Activated CD8-positive, alpha-beta T cell treated with anti-CD3 and anti-CD28 coated beads for 36 hours (primary cell): ENCODE measurements around the gene DNAJB9. TPM values are rescaled to one million over a fixed set of nuclear protein-coding genes. Genes with fewer than 3 reads are reported as not detected.
A peak's percentile ranks its signal among the peaks of the same experiment; 100 is the strongest.

Source experiments
- ATAC-seq: fragments of 200-7000 bp; cut with Tn5 transposase; one replicate; pipeline ENCODE4 v1.10.0; 2021; ENCODE audit warnings: mild to moderate bottlenecking, moderate library complexity
- CTCF ChIA-PET: fragments of 350-600 bp; sonication (Branson Sonifier 250); formaldehyde crosslinking; loops from one replicate; lab custom pipeline; 2021; ENCODE audit warnings: antibody characterized with exemption; lab: Charles Lee
- POLR2A ChIA-PET: fragments of 350-600 bp; sonication (Branson Sonifier 250); formaldehyde crosslinking; loops from one replicate; lab custom pipeline; 2021; ENCODE audit warnings: antibody characterized with exemption; lab: Charles Lee
- DNase-seq: peaks from one replicate; pipeline ENCODE4 v3.0.0-alpha.2; 2020
- H3K27ac Mint-ChIP-seq: one replicate; pipeline ENCODE4 v1.8.0; 2021; ENCODE audit warnings: mild to moderate bottlenecking, mixed read lengths
- H3K27me3 Mint-ChIP-seq: one replicate; pipeline ENCODE4 v1.8.0; 2021; ENCODE audit warnings: mixed read lengths
- H3K36me3 Mint-ChIP-seq: one replicate; pipeline ENCODE4 v1.8.0; 2021; ENCODE audit warnings: low read depth, mixed read lengths
- H3K4me1 Mint-ChIP-seq: one replicate; pipeline ENCODE4 v1.8.0; 2021; ENCODE audit warnings: low read depth, mixed read lengths
- H3K4me3 Mint-ChIP-seq: one replicate; pipeline ENCODE4 v1.8.0; 2021; ENCODE audit warnings: mild to moderate bottlenecking, moderate library complexity, mixed read lengths
- H3K9me3 Mint-ChIP-seq: one replicate; pipeline ENCODE4 v1.8.0; 2021; ENCODE audit warnings: mixed read lengths
- CTCF ChIP-seq: fragments of 200-600 bp; IDR thresholded peaks from one replicate; pipeline ENCODE4 v1.8.0; 2022; ENCODE audit warnings: antibody characterized with exemption, mild to moderate bottlenecking
- intact Hi-C: fragments of 100-400 bp; cut with micrococcal nuclease; formaldehyde crosslinking; loops from one replicate; pipeline ENCODE4 v1.10.0; 2022
- total RNA-seq, 2 experiments: library from RNA; stranded (reverse); gene quantifications; one replicate each; pipeline ENCODE4 v1.2.3, GENCODE V29; 2021

The DNAJB9 gene
- total RNA-seq, 2 experiments from 2014 or later: 6.5 to 11.6 TPM

DNA sequence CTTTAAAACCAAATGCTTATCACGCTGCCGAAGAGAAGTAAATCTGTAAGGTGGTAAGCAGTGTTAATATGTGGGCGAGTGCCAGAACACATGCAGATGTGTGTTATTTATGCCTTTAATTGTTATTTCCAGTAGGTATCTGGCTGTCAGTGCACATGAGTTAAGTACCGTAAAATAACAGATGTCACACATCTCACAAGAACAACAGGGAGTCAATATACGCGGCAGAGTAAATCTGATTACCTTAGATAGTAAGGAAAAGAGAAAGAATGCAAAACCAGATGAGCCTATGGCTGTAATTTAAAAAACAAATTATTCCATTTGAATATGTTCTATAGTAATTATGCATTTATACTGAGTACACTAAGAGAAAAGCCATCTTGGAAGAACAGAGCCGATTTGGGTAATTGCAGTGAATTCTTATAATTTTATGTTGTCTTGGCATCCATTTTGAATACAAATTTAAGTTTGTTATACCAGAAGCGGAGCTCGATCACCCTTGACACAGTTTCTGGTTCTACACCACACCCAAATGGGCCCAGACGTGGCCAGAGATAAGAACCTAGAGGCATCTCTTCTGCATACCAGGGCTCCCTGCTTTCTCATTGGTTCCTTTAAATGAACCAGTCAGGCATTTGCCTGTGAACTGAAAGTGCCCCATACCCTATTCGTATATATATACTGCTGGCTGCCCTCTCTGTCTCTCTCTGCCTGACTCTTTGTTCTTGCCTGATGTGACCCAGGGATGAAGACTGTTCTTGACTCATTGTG, 34.8 kb downstream of the DNAJB9 start:
- ATAC-seq: no peak
- CTCF ChIA-PET: interaction anchor here (1.5 kb wide), 1 partner anchor 10 kb away, joined by 6 read pairs; no protein-coding TSS in a partner anchor

DNA sequence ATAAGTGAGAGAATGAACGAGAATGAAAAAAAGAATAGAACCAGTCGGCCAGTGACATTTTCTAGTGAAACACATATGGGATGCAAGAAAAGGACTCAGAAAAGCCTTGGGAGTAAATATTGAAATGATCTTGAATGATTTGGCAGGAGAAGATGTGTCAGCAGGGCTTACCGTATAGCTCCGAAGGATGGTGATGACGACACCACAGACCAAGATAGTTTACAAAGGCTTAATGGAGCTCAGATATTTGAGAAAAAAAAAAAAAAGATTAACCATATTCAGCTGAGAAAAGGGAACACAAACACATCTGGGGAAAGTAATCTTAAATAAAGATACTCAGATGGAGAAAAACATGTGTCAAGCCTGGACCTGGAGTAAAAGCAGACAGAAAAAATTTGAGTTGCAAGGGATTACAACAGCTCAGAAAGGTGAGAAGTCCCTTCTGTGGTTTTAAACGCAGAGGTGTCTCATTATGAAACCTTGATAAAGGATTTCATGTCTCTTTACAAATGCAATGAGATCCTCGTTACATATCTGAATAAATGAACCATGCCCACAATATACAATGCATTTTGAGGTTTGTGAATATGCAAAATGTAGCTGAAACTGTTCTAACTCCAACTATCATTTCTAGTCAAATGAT, 36.0 kb downstream of the DNAJB9 start:
- ChIA-PET CTCF (interaction anchor here (1.5 kb wide), 1 partner anchor 9 kb away, joined by 6 read pairs; no protein-coding TSS in a partner anchor), POLR2A (interaction anchor here (0.6 kb wide), 1 partner anchor 18 kb away, joined by 3 read pairs; no protein-coding TSS in a partner anchor)
- Mint-ChIP-seq H3K9me3 (no peaks in the 10 kb centered on the region), H3K27ac (peak overlapping the region; percentile 9), H3K27me3 (no peaks in the 10 kb centered on the region), H3K4me1 (peaks cover 8% of the 10 kb centered on the region), H3K4me3 (no peak overlapping the region), H3K36me3 (no peaks in the 10 kb centered on the region)
- TF ChIP-seq CTCF: no peak
- ATAC-seq: peak; percentile 80
- DNase-seq: no peak
- intact Hi-C loops: no loop called here

More for the DNA sequence above, 34.8 kb downstream of the DNAJB9 start:
- Mint-ChIP-seq H3K27ac (no peak overlapping the region), H3K4me1 (peaks cover 8% of the 10 kb centered on the region), H3K36me3 (no peaks in the 10 kb centered on the region), H3K4me3 (no peak overlapping the region), H3K27me3 (peaks cover 5% of the 10 kb centered on the region), H3K9me3 (no peaks in the 10 kb centered on the region)
- POLR2A ChIA-PET: no interaction called here
- intact Hi-C loops: no loop called here
- DNase-seq: no peak
- TF ChIP-seq CTCF: no peak

DNA sequence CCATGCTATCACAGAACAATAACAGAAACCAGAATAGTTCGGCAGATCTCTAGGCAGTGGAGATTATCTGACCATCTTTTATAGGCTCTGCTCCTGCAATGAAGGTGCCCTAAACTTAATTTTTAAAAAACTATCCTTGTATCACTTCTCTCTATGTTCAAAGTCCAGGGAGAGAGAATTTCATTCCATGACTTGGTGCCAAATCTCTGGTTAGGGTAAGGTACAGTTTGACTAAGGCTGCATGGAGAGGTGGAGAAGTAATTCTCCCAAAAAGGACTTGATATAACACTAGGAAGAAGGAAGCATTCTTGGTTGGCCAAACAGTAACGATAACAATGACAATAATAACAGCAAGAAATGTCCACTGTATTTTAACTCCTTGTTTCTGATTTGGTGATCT, 40.0 kb downstream of the DNAJB9 start:
- no peaks in the 10 kb centered on the region for H3K27me3 Mint-ChIP-seq

GRCh38 chr7:108611268-108611667, 41.6 kb downstream of the DNAJB9 start:
- intact Hi-C loops: no loop called here
- TF ChIP-seq CTCF: no peak
- H3K27me3 Mint-ChIP-seq: no peaks in the 10 kb centered on the region
- no peak overlapping the region for H3K4me3 Mint-ChIP-seq
- ChIA-PET CTCF (interaction anchor here (1.0 to 1.3 kb wide), 3 partner anchors 8 to 14 kb away, joined by 3 read pairs; no protein-coding TSS in a partner anchor), POLR2A (no interaction called here)
- DNase-seq (no peak), ATAC-seq (no peak)
- no peaks in the 10 kb centered on the region for H3K9me3 Mint-ChIP-seq
- H3K27ac Mint-ChIP-seq: no peak overlapping the region
- peaks cover under 1% of the 10 kb centered on the region for H3K4me1 Mint-ChIP-seq
- no peaks in the 10 kb centered on the region for H3K36me3 Mint-ChIP-seq

More for the DNA sequence above, 40.0 kb downstream of the DNAJB9 start:
- H3K9me3 Mint-ChIP-seq: no peaks in the 10 kb centered on the region
- no peak overlapping the region for H3K27ac Mint-ChIP-seq
- no peak overlapping the region for H3K4me3 Mint-ChIP-seq
- DNase-seq: no peak
- H3K36me3 Mint-ChIP-seq: no peaks in the 10 kb centered on the region
- ChIA-PET CTCF (interaction anchor here (0.8 to 1.1 kb wide), 2 partner anchors 12 to 265 kb away, joined by 3 read pairs; no protein-coding TSS in a partner anchor), POLR2A (no interaction called here)
- H3K4me1 Mint-ChIP-seq: peaks cover 8% of the 10 kb centered on the region
- intact Hi-C loops: no loop called here
- no peak for TF ChIP-seq CTCF
- ATAC-seq: no peak
